Gastrocnemius medialis (tissue), 4 donors: ENCODE data around the gene CPED1. TPM values are rescaled to one million over a fixed set of nuclear protein-coding genes. Genes with fewer than 3 reads are reported as not detected.
A peak's percentile ranks its signal among the peaks of the same experiment; 100 is the strongest.

Experiments
- ATAC-seq, 2 donors: fragments of 150-250 bp; one replicate each; pipeline ENCODE4 v1.9.1; 2016
- DNase-seq, 2 donors: peaks; one replicate each; pipeline ENCODE4 v3.0.0-alpha.2; 2019
- H3K27ac ChIP-seq, 4 donors: fragments of 200-600 bp; sonication (generic); 1 replicate in 1 of 4; 2 replicates in 3 of 4; pipeline ENCODE4 v1.5.1; 2016 to 2018; ENCODE audit warnings: mild to moderate bottlenecking in 2 of 4, moderate library complexity in 1 of 4
- H3K27me3 ChIP-seq, 3 donors: fragments of 200-600 bp; sonication (generic) in 2 of 3; 1 replicate in 1 of 3; 2 replicates in 2 of 3; pipeline versions ENCODE4 v1.5.1 to v1.6.0; 2016 to 2019; ENCODE audit warnings: mild to moderate bottlenecking in 1 of 3, moderate library complexity in 1 of 3
- H3K36me3 ChIP-seq, 2 donors: fragments of 200-600 bp; sonication (generic) in 1 of 2; one replicate each; pipeline ENCODE4 v1.5.1; 2017 to 2018
- H3K4me1 ChIP-seq, 2 donors: fragments of 200-600 bp; sonication (generic) in 1 of 2; one replicate each; pipeline ENCODE4 v1.5.1; 2016 to 2017; ENCODE audit warnings: mild to moderate bottlenecking in 2 of 2
- H3K4me3 ChIP-seq, 4 donors: fragments of 200-600 bp; sonication (generic) in 3 of 4; 1 replicate in 1 of 4; 2 replicates in 3 of 4; pipeline ENCODE4 v1.5.1; 2016 to 2019; ENCODE audit warnings: mild to moderate bottlenecking in 2 of 4
- H3K9me3 ChIP-seq, 3 donors: fragments of 200-600 bp; sonication (generic) in 2 of 3; 1 replicate in 1 of 3; 2 replicates in 2 of 3; pipeline ENCODE4 v1.5.1; 2016 to 2019
- CTCF ChIP-seq, 5 experiments: fragments of 450-650 bp in 3 of 5; fragments of 200-600 bp in 2 of 5; sonication (generic) in 2 of 5; IDR thresholded peaks in 4 of 5; conservative IDR thresholded peaks in 1 of 5; 1 replicate in 4 of 5; 2 replicates in 1 of 5; pipeline ENCODE4 v1.5.1; 2016 to 2019; ENCODE audit warnings: antibody characterized with exemption in 5 of 5, mild to moderate bottlenecking in 3 of 5, moderate library complexity in 3 of 5
- POLR2A ChIP-seq, 2 donors: fragments of 450-650 bp; IDR thresholded peaks; one replicate each; pipeline ENCODE4 v1.6.1; 2017; ENCODE audit warnings: antibody characterized with exemption in 2 of 2, mild to moderate bottlenecking in 2 of 2, moderate library complexity in 2 of 2
- in situ Hi-C, 4 donors: fragments of 200-750 bp; cut with MboI; loops; one replicate each; pipeline versions ENCODE4 v1.15.0 to v1.8.0; 2017; ENCODE audit warnings: low sequenced_read_pairs in 4 of 4
- intact Hi-C: fragments of 100-400 bp; cut with DNase I; formaldehyde crosslinking; loops from one replicate; pipeline ENCODE4 v1.15.1; 2023; ENCODE audit warnings: low total_unique reads
- total RNA-seq, 4 donors: library from RNA; depleted of rRNA; stranded (reverse); fragments of >200 nt; gene quantifications; one replicate each; pipeline versions ENCODE4 v1.1.0 to v1.2.3, GENCODE V29; 2016

CPED1 gene
- total RNA-seq, 4 donors from 2014 or later, result 4.8 to 35.5 (median 34.1) TPM

GRCh38 chr7:121005996-121006584, 17.6 kb downstream of the CPED1 start:
- no peaks in the 10 kb centered on the region for H3K9me3 ChIP-seq
- H3K27ac ChIP-seq, result peak overlapping the region; percentile 91 to 98 (median 94)
- ATAC-seq, result peak in 1 of 2 donors; percentile 13
- H3K4me1 ChIP-seq, result peaks cover 79 to 88% of the 10 kb centered on the region in 2 donors
- in situ Hi-C loops, result no loop called here
- intact Hi-C loops, result no loop called here
- H3K27me3 ChIP-seq, result no peaks in the 10 kb centered on the region
- no peaks in the 10 kb centered on the region for H3K36me3 ChIP-seq
- TF ChIP-seq POLR2A (IDR thresholded peaks at IDR 0.05), result no peak
- no peak for TF ChIP-seq CTCF (IDR thresholded peaks at IDR 0.05 in 4 of 5, conservative IDR thresholded peaks at IDR 0.05 in 1 of 5)
- no peak for DNase-seq
- H3K4me3 ChIP-seq, result no peak overlapping the region

GRCh38 chr7:121006711-121007315, 18.3 kb downstream of the CPED1 start:
- no peak for ATAC-seq
- intact Hi-C loops (no loop called here), in situ Hi-C loops (no loop called here)
- Histone ChIP-seq H3K9me3 (no peaks in the 10 kb centered on the region), H3K27ac (peak overlapping the region; percentile 91 to 98 (median 94)), H3K4me1 (peaks cover 79 to 88% of the 10 kb centered on the region in 2 donors), H3K27me3 (no peaks in the 10 kb centered on the region), H3K36me3 (no peaks in the 10 kb centered on the region), H3K4me3 (no peak overlapping the region)
- DNase-seq, result no peak
- TF ChIP-seq POLR2A (IDR thresholded peaks at IDR 0.05) (no peak), CTCF (IDR thresholded peaks at IDR 0.05 in 4 of 5, conservative IDR thresholded peaks at IDR 0.05 in 1 of 5) (no peak)

- Histone ChIP-seq H3K9me3 (no peaks in the 10 kb centered on the region), H3K4me1 (peaks cover 78 to 85% of the 10 kb centered on the region in 2 donors), H3K27ac (peak overlapping the region; percentile 91 to 98 (median 94)), H3K27me3 (no peaks in the 10 kb centered on the region), H3K4me3 (no peak overlapping the region), H3K36me3 (no peaks in the 10 kb centered on the region)
- DNase-seq (no peak), ATAC-seq (no peak)
- intact Hi-C loops, result no loop called here
- in situ Hi-C loops, result no loop called here
- TF ChIP-seq POLR2A (IDR thresholded peaks at IDR 0.05), result no peak
Measured at GRCh38 chr7:121008816-121009215, 20.3 kb downstream of the CPED1 start.

GRCh38 chr7:121011401-121011800, 22.9 kb downstream of the CPED1 start:
- in situ Hi-C loops (no loop called here), intact Hi-C loops (loop anchor here (5.0 kb wide), 1 partner anchor 41 kb away; no protein-coding TSS in a partner anchor)
- TF ChIP-seq CTCF (IDR thresholded peaks at IDR 0.05 in 4 of 5, conservative IDR thresholded peaks at IDR 0.05 in 1 of 5), result no peak
- TF ChIP-seq POLR2A (IDR thresholded peaks at IDR 0.05), result no peak
- DNase-seq (no peak), ATAC-seq (no peak)
- Histone ChIP-seq H3K9me3 (no peaks in the 10 kb centered on the region), H3K36me3 (peaks cover 0 to 9% of the 10 kb centered on the region in 2 donors), H3K27ac (peak overlapping the region; percentile 86 to 98 (median 94)), H3K27me3 (no peaks in the 10 kb centered on the region), H3K4me3 (no peak overlapping the region), H3K4me1 (peaks cover 77 to 85% of the 10 kb centered on the region in 2 donors)

GRCh38 chr7:121012170-121012874, 23.8 kb downstream of the CPED1 start:
- intact Hi-C loops (loop anchor here (5.0 kb wide), 1 partner anchor 40 kb away; no protein-coding TSS in a partner anchor), in situ Hi-C loops (no loop called here)
- peak overlapping the region; percentile 86 to 98 (median 94) for H3K27ac ChIP-seq
- ATAC-seq (peak; percentile 91 to 92), DNase-seq (peak; percentile 55 to 71)
- peak in 1 of 2 donors; percentile 12 for TF ChIP-seq POLR2A (IDR thresholded peaks at IDR 0.05)
- TF ChIP-seq CTCF (IDR thresholded peaks at IDR 0.05 in 4 of 5, conservative IDR thresholded peaks at IDR 0.05 in 1 of 5), result no peak
- H3K9me3 ChIP-seq, result no peaks in the 10 kb centered on the region
- H3K4me1 ChIP-seq, result peaks cover 76 to 83% of the 10 kb centered on the region in 2 donors
- H3K27me3 ChIP-seq, result no peaks in the 10 kb centered on the region
- H3K36me3 ChIP-seq, result peaks cover 0 to 10% of the 10 kb centered on the region in 2 donors
- H3K4me3 ChIP-seq, result peak overlapping the region; percentile 21 to 34 (median 28)
